GM18499 (cell line): ENCODE measurements around the gene CANT1.

ENCODE experiments used
- ATAC-seq: cut with Tn5 transposase; IDR thresholded peaks from one replicate; pipeline ENCODE4 v1.9.1; 2021; ENCODE audit warnings: moderate number of reproducible peaks; ENCODE audit not compliant: insufficient read depth, unreplicated experiment

Gene CANT1

GRCh38 chr17:78998311-78999055 lies 11.1 kb downstream of the CANT1 start:
- ATAC-seq = no peak

- no peak for ATAC-seq
Observed at GRCh38 chr17:78997881-78998280, 11.7 kb downstream of the CANT1 start.

GRCh38 chr17:78997231-78997741 lies 12.3 kb downstream of the CANT1 start:
- no peak for ATAC-seq

- ATAC-seq = no peak
Observed at GRCh38 chr17:78996781-78997201, 12.8 kb downstream of the CANT1 start.

GRCh38 chr17:78995761-78996451 lies 13.7 kb downstream of the CANT1 start:
- ATAC-seq = no peak

GRCh38 chr17:78995022-78995760 lies 14.4 kb downstream of the CANT1 start:
- ATAC-seq = no peak

GRCh38 chr17:78993981-78994671 lies 15.4 kb downstream of the CANT1 start:
- no peak for ATAC-seq

- no peak for ATAC-seq
Observed at GRCh38 chr17:78993241-78993956, 16.2 kb downstream of the CANT1 start.

- ATAC-seq = no peak
Observed at GRCh38 chr17:78992542-78993212, 16.9 kb downstream of the CANT1 start.

GRCh38 chr17:78991906-78992532 lies 17.5 kb downstream of the CANT1 start:
- no peak for ATAC-seq

- ATAC-seq = no peak
Observed at GRCh38 chr17:78991017-78991738, 18.4 kb downstream of the CANT1 start.

- ATAC-seq = no peak
Observed at GRCh38 chr17:78990349-78991016, 19.1 kb downstream of the CANT1 start.

GRCh38 chr17:78988152-78988551 lies 21.4 kb downstream of the CANT1 start:
- ATAC-seq = no peak

GRCh38 chr17:78986649-78987328 lies 22.8 kb downstream of the CANT1 start:
- no peak for ATAC-seq

GRCh38 chr17:78986048-78986648 lies 23.4 kb downstream of the CANT1 start:
- no peak for ATAC-seq

GRCh38 chr17:78985395-78985794 lies 24.2 kb downstream of the CANT1 start:
- no peak for ATAC-seq
